D341Med (cell line): ENCODE data around the gene HTN3.
"Not testable (repeated sequence)": the region's sequence is repeated elsewhere in the genome, so short reads cannot be mapped to it uniquely, and the experiment has no call there.

Source experiments
- DNase-seq: peaks from one replicate; pipeline ENCODE4 v3.0.0; 2012; ENCODE audit warnings: low spot score

The HTN3 gene

DNA sequence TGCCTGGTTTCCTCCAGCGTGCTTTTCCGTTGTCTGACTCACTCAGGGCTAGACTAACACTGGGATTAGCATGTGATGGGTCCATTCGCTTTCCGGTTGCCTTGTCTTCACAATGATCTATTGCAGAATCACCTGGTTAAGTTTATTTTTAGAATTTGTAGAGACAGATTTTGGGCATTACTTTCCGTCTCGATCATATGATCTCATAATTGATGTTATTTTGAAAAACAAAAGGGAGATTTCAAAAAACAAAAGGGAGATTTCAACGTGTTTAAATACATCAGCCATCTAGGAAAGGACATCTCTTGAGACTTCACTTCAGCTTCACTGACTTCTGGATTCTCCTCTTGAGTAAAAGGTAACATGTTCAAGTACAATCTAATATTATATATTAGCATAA lies at the start of gene HTN3:
TSS of gene HTN3 (plus strand) at position 301 of the 400 bp plus-strand sequence. CDS start 2,282 bp downstream, outside the sequence.
- not testable (repeated sequence) for DNase-seq

DNA sequence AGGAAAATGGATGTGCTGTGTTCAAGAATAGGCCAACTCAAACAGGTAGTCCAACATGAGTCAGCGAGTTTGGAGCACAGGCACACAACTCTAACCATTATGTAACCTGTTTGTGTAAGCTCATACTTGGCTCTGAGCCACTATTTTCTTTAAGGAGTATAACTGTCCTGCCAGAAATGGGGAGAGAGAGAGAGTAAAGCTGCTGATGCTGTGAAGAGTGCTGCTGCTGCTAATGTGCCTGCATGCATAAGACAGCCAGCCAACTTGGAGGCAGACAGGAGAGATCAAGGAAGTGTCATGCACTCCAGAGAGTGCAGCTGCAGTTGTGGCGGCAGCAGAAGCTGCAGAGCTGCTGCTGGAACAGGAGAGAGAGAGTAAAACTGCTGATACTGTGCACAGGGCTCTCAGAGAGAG lies 44.2 kb upstream of the HTN3 start:
- peak; percentile 27 for DNase-seq

DNA sequence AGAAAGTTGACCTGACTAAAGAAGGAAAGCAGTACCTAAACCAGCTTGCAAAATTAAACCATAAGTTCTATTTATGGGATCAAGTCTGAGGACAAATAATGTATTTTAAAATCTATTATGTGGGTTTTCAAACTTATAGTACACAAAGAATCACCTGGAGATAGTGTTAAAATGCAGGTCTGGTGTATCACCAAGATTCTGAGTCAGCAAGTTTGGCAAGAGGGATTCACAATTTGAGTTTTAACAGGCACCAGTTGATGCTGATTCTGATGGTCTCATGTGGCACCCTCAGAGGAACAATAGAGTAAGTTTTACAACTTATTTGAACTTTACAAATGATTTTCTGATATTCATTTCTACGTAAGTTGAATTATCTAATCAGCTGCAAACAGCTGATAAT lies 41.6 kb upstream of the HTN3 start:
- DNase-seq: no peak

DNA sequence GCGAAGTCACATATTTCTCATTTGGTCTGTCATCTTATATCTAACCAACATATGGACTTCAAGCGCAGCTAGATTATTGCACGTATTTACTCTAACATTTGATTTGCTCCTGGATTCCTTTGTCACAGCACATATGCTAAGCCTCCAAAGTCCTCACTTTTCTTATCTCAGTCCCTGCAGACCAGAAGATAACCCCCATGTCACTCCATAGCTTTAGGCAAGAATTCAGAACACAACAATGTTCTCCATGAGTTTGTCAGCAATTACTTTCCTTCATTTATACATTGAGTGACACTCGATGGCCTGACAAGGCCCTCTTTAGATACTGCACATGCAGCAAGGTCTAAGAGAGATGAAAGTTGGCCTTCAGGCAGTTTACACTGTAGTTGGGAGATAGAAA lies 37.2 kb upstream of the HTN3 start:
- DNase-seq: no peak

DNA sequence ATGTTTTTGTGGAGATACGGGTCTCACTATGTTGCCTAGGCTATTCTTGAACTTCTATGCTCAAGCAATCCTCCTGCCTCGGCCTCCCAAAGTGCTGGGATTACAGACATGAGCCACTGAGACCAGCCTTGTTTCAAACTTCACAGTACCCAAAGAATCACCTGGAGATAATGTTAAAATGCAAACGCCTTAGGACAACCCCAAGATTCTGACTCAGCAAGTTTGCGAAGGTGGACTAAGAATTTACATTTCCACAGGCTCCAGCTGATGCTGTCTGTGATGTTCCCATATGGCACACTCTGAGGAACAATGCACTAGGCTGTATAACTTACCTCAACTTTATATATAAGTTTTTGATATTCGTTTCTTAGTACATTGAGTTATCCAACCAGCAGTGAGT lies 33.5 kb upstream of the HTN3 start:
- no peak for DNase-seq

DNA sequence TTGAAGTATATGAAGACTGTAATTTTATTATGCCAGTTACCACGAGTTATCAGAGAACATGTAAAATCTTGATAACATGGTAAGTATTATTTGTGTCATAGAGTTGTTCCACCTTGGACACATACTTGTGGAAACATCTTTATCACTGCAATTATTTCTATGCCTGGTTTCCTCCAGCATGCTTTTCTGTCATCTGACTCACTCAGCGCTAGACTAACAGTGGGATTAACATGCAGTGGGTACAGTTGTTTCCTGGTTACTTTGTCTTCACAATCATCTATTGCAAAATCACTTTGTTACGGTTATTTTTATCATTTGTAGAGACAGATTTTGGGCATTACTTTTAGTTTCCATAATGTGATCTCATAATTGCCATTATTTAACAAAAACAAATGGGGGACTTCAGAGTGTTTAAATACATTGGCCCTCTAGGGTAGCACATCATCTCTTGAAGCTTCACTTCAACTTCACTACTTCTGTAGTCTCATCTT lies 32.7 kb upstream of the HTN3 start, which contains the start of gene STATH:
TSS of gene STATH (plus strand) at position 441 of the 491 bp plus-strand sequence. CDS start 2,472 bp downstream, outside the sequence.
- no peak for DNase-seq

DNA sequence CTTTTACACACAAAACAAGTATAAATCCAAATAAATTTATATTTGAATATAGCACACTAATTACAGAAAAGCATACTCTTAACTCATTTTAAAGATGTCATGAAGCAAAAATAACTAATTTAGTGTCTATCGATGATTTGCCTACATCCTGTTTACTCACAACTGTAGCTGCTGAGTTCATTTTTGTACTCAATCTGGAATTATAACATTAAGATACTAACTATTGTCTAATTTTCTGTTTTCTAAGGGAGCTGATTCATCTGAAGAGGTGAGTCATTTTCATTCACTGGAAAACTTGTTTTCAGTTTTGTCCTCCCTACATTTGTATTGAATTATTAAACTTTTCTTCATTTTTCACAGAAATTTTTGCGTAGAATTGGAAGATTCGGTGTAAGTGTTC lies 28.8 kb upstream of the HTN3 start:
- DNase-seq: no peak

DNA sequence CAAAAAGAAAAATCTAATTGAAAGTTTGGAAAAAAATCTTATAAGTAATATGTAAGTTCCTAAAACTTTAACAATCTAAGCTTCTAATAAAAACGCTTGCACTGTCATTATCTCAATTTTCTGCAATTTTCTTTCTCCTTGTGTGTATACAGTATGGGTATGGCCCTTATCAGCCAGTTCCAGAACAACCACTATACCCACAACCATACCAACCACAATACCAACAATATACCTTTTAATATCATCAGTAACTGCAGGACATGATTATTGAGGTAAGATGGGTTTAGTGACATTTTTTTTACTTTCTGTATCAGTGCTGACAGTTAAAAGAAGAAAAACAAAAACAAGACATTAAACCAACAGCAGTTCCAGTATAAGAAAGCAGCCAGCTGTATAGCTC lies 27.5 kb upstream of the HTN3 start:
- DNase-seq: no peak

DNA sequence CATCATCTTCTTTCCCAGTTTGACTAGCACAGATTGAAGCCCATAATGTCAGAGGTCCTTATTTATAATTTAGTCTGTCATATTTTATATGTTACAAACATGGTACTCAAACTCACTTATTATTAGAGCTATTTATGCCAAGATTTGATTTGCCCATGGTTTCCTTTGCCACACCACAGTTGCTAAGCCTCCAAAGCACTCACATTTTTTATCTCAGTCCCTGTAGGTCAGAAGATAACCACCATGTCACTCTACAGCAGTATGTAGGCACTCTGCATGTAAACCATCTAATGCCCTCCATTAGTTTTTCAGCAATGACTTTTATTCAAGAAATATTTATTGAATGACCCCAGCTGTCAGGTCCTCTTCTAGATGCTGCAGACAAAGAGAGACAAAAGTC lies 25.8 kb upstream of the HTN3 start:
- no peak for DNase-seq

DNA sequence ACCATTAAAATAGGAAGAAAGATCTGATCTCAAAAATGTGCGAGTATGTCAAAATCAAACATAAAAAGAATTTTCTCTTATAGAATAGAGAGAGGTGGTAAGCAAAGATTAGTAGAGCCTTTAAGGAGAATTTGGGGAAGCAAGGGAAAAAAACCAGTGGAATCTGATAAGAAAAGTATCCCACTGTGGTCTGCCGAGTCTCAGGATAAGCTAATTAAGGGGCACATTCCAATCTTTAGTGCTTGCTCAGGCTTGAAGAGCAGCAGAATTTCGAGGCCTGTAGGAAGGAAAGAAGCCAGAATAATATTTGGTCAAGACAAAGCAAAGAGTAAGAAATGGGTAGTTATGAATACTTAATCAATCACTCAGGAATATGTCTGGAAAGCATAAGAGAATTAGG lies 19.5 kb upstream of the HTN3 start:
- no peak for DNase-seq

DNA sequence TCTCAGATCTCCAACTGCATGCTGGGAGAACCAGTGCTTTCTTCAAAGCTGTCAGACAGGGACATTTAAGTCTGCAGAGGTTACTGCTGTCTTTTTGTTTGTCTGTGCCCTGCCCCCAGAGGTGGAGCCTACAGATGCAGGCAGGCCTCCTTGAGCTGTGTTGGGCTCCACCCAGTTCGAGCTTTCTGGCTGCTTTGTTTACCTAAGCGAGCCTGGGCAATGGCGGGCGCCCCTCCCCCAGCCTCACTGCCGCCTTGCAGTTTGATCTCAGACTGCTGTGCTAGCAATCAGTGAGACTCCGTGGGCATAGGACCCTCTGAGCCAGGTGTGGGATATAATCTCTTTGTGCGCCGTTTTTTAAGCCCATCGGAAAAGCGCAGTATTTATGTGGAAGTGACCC lies 9.3 kb upstream of the HTN3 start:
- DNase-seq: not testable (repeated sequence)

DNA sequence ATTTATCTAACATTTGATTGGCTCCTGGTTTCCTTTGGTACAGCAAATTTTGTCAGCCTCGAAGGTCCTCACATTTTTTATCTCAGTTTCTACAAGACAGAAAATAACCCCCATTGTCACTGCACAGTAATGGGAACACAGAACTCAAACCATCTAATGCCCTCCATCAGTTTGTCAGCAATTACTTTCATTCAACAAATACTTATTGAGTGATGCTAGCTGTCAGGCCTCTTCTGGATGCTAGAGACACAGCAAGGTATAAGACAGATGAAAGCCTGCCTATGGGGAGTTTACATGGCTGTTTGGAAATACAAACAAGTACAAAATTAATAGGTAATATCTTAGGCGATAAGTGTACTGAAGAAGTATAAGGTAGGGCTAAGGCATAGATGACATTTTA lies 5.0 kb upstream of the HTN3 start:
- no peak for DNase-seq

DNA sequence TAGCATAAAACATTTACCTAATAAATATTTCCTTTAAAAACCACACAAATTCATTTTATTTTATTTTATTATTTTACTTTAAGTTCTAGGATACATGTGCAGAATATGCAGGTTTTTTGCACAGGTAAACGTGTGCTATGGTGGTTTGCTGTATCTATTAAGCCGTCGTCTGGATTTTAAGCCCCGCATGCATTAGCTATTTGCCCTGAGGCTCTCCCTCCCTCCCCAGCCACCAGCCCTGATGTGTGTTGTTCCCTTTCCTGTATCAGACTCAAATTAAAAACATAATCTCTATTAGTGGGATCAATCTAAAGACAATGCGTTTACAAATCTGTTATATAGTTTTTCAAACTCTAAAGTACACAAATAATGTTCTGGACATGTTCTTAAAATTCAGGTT lies 1.2 kb upstream of the HTN3 start:
- DNase-seq: no peak

DNA sequence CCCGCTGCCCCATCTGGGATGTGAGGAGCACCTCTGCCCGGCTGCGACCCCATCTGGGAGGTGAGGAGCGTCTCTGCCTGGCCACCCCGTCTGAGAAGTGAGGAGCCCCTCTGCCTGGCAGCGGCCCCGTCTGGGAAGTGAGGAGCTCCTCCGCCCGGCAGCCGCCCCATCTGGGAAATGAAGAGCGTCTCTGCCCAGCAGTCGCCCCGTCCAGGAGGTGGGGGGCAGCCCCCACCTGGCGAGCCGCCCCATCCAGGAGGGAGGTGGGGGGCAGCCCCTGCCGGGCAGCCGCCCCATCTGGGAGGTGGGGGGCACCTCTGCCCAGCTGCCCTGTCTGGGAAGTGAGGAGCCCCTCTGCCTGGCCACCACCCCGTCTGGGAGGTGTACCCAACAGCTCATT lies 9.3 kb downstream of the HTN3 start:
- not testable (repeated sequence) for DNase-seq

DNA sequence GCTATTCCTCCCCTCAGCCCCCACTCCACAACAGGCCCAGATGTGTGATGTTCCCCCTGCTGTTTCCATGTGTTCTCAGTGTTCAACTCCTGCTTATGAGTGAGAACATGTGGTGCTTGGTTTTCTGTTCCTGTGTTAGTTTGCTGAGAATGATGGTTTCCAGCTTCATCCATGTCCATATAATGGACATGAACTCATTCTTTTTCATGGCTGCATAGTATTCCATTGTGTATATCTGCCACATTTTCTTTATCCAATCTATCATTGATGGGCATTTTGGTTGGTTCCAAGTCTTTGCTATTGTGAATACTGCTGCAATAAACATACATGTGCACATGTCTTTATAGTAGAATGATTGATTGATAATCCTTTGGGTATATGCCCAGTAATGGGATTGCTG lies 11.7 kb downstream of the HTN3 start:
- not testable (repeated sequence) for DNase-seq

DNA sequence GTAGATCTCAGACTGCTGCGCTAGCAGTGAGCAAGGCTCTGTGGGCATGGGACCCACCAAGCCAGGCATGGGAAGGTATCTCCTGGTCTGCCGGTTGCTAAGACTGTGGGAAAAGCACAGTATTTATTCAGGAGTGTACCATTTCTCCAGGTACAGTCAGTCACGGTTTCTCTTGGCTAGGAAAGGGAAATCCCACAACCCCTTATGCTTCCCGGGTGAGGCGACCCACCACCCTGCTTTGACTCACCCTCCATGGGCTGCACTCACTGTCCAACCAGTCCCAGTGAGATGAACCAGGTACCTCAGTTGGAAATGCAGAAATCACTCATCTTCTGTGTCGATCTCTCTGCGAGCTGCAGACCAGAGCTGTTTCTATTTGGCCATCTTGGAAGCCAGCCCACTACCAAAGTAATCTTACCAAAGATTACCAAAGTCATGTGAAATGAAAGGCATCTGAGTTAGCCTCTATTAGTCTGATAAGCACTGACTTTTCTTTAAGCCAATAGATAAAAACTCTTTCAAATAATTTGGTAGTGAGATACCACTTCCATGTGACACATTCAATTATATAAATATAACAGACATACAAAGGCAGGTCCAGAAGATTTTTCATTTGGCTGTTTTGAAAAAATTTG lies 13.5 kb downstream of the HTN3 start:
- DNase-seq: no peak

DNA sequence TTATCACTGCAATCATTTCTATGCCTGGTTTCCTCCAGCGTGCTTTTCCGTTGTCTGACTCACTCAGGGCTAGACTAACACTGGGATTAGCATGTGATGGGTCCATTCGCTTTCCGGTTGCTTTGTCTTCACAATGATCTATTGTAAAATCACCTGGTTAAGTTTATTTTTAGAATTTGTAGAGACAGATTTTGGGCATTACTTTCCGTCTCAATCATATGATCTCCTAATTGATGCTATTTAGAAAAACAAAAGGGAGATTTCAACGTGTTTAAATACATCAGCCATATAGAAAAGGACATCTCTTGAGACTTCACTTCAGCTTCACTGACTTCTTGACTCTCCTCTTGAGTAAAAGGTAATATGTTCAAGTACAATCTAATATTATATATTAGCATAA lies 21.9 kb downstream of the HTN3 start, which contains the start of gene HTN1:
TSS of gene HTN1 (plus strand) at position 301 of the 400 bp plus-strand sequence. CDS start 2,639 bp downstream, outside the sequence.
- not testable (repeated sequence) for DNase-seq

DNA sequence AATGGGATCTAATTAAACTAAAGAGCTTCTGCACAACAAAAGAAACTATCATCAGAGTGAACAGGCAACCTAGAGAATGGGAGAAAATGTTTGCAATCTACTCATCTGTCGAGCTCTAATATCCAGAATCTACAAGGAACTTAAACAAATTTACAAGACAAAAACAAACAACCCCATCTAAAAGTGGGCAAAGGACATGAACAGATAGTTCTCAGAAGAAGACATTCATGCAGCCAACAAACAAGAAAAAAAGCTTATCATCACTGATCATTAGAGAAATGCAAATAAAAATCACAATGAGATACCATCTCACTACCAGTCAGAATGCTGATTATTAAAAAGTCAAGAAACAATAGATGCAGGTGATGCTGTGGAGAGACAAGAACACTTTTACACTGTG lies 28.3 kb downstream of the HTN3 start:
- DNase-seq: not testable (repeated sequence)

DNA sequence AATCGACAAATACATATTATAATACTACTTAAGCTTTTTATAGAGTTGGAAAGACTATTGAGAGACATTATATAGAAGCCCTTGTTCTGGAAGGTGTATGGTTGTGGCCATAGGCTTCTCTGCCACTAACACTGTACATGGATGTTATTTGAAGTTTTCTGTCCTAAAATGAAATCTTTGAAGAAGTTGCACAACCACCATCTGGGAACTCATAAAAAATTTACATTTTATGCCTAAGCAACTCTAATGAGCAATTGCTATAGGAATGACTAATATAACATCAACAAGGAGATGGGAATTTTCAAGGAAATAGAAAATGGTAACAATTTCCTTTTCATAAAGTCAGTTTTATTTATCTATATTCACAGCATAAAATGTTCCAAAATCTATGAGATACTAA lies 29.4 kb downstream of the HTN3 start:
- no peak for DNase-seq

DNA sequence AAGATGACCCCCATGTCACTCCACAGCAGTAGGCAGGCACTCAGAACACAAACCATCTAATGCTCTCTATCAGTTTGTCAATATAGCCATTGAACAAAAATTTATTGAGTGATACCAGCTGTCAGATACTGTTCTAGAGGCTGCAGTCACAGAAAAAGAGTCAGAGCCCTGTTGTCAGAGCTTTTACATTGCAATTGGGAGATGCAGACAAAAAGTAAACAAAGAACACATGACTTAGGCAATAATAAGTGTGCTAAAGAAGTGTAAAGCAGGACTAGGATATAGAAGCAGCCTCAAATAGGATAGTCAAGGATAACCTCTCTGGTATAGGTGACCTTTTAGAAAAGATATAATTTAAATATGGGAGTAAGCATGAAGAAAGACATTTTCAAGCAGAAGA lies 30.9 kb downstream of the HTN3 start:
- no peak for DNase-seq

DNA sequence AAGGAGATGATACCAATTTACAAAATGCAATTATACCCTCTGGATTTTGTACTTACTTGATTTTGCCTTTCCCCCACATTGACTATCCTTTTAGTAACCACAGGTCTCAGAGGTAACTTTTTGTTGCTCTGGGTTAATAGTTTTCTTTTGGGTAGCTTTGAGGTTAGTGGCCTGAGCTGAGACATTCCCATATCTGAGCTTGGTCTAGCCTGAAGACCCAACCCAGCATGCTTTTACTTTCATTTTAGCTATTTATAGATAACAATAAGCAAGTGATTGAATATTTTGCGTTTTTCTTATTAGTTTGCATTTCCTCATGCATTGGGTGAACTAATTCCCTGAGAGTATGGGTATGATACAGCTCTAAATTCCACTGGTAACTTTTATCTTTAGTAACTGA lies 33.7 kb downstream of the HTN3 start:
- DNase-seq: no peak

DNA sequence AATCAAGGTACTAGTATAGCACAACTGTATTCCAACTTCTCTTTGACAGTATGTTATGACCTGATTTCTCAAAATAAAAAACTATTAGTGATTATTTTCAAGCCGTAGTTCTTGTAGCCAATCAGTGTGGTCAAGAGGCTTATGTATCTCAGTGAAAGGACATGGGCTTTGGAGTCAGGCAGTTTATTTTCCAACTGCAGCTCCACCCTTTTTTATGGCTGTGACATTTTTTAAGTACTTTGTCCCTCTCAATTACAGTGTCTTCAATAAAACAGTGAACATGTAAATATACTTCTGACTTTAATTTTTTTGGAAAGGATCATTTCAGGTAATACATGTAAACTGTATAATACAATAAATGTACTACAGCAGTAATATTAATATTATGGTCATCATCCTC lies 51.9 kb downstream of the HTN3 start:
- DNase-seq: no peak
